HG02970 (cell line): ENCODE measurements around the gene SLC25A21.
"Not testable (repeated sequence)": the region's sequence is repeated elsewhere in the genome, so short reads cannot be mapped to it uniquely, and the experiment has no call there.

Experiments used
- ATAC-seq: cut with Tn5 transposase; IDR thresholded peaks from one replicate; pipeline ENCODE4 v1.9.1; 2021; ENCODE audit warnings: mild to moderate bottlenecking, moderate library complexity, moderate number of reproducible peaks; ENCODE audit not compliant: unreplicated experiment, low FRiP score

Gene SLC25A21

DNA sequence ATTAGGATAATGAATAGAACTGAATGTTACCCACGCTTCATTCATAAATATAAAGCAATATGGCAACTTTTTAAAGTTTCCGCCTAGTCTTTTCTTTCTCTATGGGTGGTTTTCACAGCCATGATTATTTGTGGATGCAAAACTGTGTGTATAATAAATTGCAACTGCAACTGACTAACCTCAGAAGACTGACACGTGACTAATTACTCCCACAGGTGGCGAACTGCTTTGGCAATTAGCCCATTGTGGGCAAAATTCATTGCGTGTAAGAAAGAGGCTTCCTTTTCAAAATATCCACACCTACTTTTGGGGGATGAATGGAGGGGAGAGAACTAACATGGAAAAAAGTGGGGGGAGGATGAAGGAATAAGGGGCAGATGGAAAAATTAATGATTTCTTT is 79.0 kb downstream of the SLC25A21 start:
- ATAC-seq = no peak

DNA sequence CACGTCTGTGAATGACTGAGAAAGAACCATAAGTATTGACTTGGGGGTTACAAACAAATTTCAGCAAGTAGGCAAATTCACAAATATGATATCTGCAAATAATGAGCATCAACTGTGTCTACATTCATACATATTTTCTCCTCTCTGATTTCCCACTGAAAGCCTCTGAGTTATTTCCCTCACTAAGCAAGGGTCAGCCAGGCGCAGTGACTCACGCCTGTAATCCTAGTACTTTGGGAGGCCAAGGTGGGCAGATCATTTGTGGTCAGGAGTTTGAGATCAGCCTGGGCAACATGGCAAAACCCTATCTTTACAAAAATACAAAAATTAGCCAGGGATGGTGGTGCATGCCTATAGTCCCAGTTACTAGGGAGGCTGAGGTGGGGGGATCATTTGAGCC is 80.8 kb downstream of the SLC25A21 start:
- ATAC-seq = no peak

GRCh38 chr14:37090026-37090425 is 82.4 kb downstream of the SLC25A21 start:
- no peak for ATAC-seq

DNA sequence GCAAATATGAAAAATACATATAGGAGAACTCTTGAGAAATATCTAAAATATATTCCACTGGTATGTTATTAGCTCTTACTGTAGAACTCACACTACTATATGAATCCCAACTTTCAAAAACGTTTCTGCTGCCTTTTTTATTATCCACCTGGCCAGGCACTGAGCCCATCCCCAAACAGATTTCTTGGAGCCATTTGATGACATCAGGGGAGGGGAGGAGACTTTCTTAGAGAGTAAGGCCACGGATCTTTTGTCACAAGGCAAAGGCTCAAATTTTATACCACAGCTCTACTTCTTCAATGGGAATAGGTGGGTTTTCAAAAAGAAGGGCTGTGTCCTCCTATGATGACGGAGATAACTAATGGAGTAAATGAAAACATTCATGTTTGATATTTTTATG is 83.0 kb downstream of the SLC25A21 start:
- no peak for ATAC-seq

DNA sequence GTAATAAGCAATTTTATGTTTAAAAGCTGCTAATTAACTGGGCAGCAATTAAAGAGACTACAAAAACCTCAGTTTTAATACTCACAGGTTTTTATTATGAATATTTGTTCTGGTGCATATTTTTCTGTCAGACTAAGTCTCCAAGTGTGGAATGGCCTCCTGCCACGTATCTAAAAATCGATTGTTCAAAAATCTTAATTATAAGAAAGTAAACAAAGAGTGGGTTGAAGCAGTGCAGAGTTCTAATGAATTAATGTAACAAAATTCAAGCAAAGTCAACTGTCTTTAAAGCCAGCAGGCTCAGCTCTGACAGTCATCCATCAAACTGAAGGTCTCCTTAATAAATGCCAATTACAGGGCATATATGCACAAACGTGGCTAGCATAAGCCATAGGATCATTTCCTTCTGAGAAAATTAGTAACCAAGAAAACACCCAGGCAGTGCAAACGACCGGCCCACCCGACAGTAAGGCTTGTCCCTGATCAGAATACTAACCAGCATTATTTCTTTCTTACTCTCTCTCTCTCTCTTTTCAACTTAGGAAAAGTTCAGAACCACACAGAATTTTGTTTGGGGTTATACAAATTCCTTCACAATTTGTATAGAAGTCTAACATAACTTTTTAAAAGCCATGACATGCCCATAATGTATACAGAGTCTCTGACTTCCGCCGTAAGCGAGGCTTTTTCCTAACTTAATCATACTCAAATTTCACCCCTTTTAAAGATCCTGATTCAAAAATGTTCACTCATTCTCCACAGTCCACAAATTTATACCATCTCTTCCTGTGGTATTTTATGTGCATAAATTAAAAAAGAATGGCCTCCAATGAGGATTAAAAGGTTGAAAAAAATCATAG is 83.8 kb downstream of the SLC25A21 start:
- no peak for ATAC-seq

- ATAC-seq = no peak
Measured at GRCh38 chr14:37087520-37087919, 84.9 kb downstream of the SLC25A21 start.

GRCh38 chr14:37083599-37083998 is 88.8 kb downstream of the SLC25A21 start:
- no peak for ATAC-seq

DNA sequence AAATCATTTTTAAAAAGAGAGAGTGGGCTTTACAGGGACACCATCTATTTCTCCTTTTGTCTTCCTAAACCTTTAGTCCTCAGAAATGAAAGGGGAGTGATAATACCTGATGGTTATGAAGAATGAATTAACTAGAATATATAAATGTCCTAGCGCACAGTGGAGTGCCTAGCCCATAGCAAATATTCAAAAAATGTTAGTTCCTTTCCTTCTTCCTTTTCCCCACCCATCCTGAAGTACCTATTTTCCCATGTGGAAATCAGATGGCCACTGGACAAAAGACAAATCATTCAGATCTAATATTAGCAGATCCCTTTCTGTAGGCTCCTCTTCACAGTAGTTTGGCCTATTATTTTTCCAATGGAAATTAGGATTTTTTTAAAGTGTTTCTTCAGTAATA is 90.0 kb downstream of the SLC25A21 start:
- no peak for ATAC-seq

GRCh38 chr14:37081856-37082255 is 90.5 kb downstream of the SLC25A21 start:
- no peak for ATAC-seq

DNA sequence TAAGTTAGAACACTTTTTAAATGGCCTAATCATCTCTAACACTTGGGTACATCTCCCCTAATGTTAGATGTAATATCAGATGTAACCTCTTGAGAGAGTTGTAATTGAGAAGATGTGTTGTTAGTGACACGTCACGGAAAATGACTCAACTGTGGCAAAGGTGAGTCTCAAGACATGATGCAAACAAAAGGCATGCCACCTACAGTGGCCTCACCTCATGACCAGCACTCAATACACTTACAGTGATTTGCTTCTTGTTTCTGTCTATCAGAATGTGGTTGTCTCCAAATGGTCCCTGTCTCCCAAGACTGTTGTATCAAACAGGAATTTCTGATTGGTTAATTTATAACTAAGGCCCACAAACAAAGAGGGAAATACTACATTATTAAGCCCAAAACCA is 91.2 kb downstream of the SLC25A21 start:
- ATAC-seq = no peak

DNA sequence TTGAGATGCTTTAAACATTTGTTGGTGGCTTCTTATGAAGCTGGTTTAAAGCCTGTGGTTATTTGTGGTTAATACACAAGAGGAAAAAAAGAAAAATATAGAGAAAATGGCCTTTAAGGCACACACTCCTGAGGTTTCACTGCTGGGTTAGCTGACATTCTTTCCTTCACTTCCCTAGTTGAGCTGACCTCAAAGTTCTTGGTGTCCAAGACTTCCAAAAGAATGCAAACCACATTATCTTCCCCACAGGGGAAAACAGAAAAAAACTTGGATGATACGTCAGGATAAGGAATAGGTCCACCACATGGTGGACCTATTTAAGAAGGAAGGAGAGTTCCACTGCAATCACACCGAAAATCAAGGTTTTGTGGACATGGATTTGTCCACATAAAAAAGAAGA is 94.3 kb downstream of the SLC25A21 start:
- no peak for ATAC-seq

GRCh38 chr14:37074320-37074719 is 98.1 kb downstream of the SLC25A21 start:
- not testable (repeated sequence) for ATAC-seq

GRCh38 chr14:37063467-37064240 is 108.8 kb downstream of the SLC25A21 start:
- no peak for ATAC-seq

DNA sequence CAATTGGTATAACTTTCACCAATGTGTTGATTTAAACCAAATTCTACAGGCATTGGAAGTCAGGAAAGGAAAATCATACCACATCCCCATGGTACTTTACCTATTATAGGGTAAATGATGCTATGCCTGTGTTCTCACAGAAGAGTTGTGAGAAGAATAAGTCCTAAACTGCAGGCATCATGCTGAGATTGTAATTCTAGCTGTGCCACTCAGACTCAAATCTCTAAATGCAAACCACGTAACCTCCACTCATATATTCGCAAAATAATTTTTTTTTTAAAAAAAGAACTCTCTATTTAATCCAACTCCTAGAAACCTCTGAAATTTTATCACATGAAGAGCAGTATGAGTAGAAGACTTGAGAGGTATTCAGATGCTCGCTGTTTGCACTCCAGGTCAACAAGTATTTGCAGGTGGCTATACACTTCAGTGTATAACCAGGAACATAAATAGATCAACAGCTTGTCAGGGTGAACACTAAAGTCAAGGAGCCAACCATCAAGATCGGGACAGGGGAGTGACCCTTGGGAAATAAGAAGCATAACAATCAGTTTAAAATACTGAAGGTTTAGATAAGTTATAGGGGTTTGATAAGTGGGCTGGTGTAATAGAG is 110.1 kb downstream of the SLC25A21 start:
- ATAC-seq = no peak

DNA sequence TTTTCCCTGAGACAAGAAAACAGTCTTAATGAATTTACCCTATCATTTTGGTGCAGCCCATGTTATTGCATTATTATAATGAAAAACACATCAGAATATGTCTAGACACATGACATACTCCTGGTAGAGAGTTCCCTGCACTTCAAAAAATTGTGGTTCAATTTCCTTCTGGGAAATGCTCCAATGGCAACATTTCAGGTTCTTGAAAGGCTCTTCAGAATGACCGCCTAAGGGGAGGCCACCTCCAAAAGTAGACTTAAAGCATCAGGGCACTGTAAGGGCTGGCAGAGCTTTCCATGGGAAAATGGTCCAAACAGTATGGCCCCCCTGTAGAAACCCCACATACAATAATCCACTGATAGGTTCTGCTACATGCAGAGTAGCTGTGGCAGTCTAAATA is 110.7 kb downstream of the SLC25A21 start:
- no peak for ATAC-seq

- ATAC-seq = no peak
Measured at GRCh38 chr14:37060496-37061260, 111.7 kb downstream of the SLC25A21 start.

GRCh38 chr14:37057776-37058175 is 114.6 kb downstream of the SLC25A21 start:
- ATAC-seq = no peak

DNA sequence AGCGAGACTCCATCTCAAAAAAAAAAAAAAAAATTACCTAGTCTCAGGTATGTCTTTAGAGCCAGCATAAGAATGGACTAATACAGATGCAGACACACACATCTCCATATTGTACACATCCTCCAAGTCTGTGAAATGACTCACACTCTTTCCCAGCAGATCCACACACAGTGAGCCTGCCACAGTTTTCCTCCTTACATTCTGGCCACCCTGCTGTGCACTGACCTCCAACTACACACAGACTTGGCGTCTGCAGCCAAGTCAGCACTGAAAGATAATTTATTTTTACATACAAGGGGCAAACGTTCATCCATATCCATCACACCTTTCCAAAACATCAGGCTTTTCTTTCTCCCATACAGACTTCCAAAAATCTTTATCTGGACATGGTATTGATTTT is 115.9 kb downstream of the SLC25A21 start:
- ATAC-seq = no peak

GRCh38 chr14:37054869-37055268 is 117.5 kb downstream of the SLC25A21 start:
- no peak for ATAC-seq

GRCh38 chr14:37054144-37054543 is 118.3 kb downstream of the SLC25A21 start:
- ATAC-seq = no peak

DNA sequence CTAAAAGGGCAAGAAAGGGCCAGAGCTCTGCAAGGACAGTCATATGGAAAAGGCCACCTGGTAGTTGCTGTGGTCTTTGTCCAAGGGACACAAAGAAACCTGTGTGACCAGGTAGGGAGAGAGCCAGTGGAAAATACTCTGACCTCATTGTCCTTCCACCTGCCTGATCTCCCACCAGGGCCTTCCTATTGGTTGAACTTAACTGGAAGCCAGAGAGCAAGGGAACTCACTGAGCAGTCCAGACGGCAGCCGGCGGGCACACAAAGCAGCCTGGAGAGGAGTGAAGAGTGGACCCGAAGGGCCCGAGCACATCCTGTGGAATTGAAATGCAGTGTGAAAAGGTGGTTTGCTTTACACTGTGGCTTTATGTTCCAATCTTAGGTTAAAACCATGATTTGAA is 120.7 kb downstream of the SLC25A21 start:
- ATAC-seq = no peak
